GM18858 (cell line): ENCODE measurements around the gene PTOV1.

ENCODE experiments used
- ATAC-seq: cut with Tn5 transposase; IDR thresholded peaks from one replicate; pipeline ENCODE4 v1.9.1; 2021; ENCODE audit not compliant: unreplicated experiment

Gene PTOV1

DNA sequence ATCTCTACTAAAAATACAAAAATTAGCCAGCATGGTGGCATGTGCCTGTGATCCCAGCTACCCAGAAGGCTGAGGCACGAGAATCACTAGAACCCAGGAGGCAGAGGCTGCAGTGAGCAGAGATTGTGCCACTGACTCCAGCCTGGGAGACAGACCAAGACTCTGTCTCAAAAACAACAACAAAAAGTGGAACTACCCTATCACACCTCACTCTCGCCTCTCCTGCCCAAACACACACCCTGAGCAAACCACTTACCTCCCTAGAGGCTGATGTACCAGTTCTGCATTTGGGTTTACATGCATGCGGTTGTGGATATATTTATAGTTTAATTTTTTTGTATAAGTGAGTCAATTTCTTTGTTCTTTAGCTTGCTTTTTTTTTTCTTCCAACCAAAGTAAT, 7.7 kb upstream of the PTOV1 start:
- no peak for ATAC-seq

DNA sequence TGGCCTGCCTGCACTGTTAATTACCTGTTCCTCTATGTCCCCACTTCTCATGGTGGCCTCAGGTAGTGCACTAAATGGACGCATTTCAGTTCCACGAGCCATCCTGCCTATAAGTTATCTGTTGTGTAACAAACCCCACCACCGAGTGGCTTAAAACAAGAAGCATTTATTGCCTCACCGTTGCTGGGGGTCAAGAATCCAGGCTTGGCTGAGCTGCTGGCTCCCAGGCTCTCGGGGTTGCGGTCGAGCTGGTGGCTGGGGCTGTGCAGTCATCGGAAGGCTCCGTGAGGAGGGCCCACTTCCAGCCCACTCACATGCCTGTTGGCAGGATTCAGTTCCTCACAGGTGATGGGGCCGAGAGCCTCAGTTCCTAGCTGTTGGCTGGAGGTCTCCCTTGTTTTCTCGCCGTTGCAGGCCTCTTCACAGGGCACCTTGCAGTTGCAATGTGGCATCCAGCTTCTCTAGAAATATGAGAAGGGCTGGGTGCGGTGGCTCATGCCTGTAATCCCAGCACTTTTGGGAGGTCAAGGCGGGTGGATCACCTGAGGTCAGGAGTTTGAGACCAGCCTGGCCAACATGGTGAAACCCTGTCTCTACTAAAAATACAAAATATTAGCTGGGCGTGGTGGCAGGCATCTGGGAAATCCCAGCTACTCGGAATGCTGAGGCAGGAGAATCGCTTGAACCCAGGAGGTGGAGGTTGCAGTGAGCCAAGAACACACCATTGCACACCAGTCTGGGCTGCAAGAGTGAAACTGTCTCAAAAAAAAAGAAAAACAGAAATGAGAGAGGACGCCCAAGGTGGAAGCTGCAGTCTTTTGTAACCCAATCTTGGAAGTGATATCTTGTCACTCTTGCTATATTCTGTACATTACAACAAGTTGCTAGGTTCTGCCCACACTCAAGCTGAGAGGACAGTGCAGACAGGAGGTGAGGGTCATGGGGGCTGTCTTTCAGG, 6.5 kb upstream of the PTOV1 start:
- ATAC-seq, result no peak

DNA sequence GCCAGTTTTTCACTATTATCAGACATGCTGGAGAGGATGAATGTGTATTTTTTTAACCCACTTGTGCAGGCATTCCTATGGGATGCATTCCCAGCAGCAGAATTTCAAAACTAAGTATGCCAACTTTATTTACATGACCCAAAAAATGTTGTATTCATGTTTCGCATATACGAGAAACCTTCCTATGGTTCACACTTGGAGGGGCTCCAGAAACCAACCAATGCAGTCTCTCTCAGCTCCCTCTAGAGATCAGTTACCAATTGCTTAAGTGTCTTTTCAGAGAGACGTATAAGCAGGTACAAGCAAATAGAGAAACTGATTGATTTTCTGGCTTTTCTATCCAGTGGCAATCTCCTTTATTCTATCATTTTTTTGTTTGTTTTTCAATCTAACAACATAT, 5.5 kb upstream of the PTOV1 start:
- ATAC-seq, result no peak

DNA sequence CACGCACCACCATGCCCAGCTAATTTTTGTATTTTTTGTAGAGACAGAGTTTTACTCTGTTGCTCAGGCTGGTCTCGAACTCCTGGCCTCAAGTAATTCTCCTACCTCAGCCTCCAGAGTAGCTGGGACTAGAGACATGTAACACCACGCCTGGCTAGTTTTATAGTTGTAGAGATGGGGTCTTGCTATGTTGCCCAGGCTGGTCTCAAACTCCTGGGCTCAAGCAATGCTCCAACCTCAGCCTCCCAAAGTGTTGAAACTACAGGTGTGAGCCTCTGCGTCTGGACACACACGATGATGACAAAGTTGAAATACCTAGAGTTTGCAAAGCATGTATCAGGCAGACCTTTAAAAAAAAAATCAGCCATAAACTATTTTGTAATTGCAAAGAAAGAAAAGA, 4.6 kb upstream of the PTOV1 start:
- no peak for ATAC-seq

DNA sequence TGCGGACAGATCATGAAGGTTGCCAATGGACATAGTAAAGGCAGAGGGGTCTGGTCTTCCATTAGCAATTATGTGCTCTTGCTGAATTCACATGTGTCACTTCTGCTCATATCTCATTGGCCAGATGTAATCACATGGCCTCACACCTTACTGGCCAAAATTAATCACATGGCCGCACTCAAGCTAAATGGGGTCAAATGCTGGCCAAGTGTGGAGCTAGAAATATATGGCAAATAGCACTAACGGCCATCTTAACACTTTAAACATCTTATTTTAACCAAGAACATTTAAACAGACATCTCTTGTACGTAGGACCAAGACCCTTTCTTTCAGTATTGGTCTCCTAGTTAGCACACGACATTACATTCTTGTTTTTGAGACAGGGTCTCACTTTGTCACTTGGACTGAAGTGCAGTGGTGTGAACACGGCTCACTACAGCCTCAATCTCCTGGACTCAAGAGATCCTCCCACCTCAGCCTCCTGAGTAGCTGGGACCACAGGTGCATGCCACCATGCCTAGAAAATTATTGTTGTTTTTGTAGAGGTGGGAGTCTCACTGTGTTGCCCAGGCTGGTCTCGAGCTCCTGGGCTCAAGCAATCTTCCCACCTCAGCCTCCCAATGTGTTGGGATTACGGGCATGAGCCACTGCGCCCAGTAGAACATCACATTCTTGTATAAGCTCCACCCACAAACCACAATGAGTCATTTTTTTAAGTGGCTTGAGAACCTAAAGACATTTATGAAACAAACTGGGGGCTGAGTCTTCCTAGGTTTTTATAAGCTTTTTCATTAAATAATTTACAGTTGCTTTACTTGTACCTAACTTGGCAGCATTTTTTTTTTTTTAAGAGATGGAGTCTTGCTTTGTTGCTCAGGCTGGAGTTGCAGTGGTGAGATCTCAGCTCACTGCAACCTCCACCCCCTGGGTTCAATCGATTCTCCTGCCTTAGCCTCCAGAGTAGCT, 2.9 kb upstream of the PTOV1 start:
- no peak for ATAC-seq

DNA sequence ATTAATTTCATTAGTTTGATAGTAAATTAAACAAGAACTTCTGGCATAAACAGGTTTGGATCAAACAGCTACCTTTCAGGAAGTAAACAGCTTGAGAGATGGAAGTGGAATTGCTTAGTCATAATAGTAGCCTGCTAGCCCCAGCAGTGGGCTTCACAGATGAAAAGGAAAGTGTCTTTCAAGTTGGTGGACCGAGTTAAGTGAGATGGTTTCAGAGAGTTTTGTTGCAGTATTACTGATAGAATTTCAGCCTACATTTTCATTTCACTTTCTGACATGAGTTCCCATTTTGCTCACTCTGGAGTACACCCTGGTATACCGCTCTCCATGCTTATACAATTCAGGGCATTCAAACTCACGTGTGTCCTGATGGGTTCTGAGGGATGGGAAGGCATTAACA, 2.0 kb upstream of the PTOV1 start:
- ATAC-seq, result no peak

GRCh38 chr19:49849433-49850220, 1.3 kb upstream of the PTOV1 start:
- ATAC-seq, result no peak

GRCh38 chr19:49850221-49850486, 805 bp upstream of the PTOV1 start:
- ATAC-seq, result no peak

GRCh38 chr19:49851456-49852259, 699 bp downstream of the PTOV1 start:
- ATAC-seq, result no peak

DNA sequence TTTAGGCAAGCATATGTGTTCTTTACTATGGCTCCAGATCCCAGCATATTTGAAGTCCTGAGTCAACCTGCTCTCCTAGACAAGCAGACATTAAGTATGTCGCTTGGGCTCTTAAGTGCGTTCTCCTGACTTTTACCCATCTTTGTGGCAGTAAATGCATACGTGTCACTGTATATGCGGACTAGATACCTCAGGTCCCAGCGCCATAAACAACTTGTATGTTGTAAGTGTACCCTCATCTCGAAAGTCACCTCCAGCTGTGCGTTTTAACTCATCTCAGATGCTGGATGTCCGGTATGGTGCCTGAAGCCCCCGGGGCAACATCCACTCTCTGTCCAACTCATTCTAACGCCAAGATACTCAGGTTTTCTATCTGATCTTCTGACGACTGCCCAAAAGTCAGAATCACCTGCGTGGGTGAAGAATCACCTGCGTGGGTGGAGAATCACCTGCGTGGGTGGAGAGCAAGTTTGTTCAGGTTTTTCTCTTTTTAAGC, 1.7 kb downstream of the PTOV1 start:
- ATAC-seq, result no peak

DNA sequence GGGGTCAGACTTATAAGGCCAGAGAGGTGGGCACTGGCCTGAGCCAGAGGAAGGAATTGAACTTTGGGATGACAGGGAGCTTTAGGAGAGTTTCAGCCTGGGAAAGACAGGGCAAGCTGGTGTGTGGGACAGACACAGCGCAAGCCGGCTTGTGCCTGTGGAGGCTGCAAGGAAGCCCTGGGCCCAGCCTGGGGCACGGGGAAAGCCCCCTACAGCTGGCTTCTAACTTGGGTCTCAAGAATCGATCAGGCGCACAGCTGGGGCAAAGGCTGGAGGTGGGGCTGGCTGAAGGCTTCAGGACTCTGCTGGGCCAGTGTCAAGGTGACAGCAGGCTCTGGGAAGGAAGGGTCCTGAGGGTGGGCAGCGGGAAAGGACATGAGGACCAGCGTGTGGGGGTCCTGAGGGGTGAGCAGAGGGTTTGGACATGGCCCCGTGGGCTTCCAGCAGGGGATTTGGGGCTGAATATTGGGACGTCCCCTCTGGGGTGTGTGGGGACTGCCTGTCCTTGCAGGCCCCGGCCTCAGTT, 3.0 kb downstream of the PTOV1 start:
- no peak for ATAC-seq

GRCh38 chr19:49854378-49855263, 3.7 kb downstream of the PTOV1 start:
- no peak for ATAC-seq

GRCh38 chr19:49855277-49855675, 4.3 kb downstream of the PTOV1 start:
- no peak for ATAC-seq

DNA sequence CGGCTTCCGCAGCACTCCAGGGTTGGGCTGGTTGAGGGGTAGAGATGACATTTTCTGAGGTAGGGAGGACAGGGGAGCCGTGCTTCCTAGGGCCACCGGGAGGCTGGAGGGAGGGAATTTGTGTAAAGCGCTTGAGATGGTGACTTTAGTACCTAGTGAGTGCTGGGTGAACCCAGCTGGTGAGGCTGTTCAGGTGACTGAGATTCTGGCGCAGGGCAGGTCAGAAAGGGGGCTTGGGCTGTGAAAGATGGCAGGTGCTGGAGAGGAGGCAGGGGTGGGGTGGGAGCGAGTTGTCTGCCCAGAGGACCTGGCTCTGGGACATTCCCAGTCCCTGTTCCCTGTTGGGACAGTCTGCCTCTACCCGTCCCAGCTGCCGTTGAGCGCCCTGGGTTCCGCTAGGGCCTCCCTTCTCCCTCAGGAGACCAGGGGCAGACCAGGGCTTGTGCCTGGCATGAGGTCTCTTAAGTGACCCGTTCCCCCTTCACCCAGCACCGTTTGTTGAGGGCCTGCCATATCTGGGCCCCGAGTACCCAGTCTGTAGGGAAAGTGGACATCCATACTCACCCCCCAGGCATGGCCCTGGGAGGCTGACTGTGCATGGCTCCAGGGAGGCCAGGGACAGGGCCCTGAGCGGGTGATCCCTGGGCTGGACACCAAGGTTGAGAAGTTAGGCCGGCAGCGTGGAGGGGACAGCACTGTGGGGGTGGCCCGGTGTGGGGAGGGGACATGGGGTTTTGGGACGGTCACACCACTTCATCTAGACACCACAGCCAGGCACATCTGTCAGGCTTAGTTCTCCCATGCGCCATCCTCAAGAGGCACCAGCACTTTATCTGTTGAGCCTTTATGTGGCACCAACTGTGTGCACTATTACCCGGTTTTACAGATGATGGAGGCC, 5.0 kb downstream of the PTOV1 start:
- no peak for ATAC-seq

GRCh38 chr19:49856574-49857021, 5.6 kb downstream of the PTOV1 start:
- no peak for ATAC-seq

GRCh38 chr19:49857061-49857837, 6.3 kb downstream of the PTOV1 start:
- ATAC-seq, result no peak

DNA sequence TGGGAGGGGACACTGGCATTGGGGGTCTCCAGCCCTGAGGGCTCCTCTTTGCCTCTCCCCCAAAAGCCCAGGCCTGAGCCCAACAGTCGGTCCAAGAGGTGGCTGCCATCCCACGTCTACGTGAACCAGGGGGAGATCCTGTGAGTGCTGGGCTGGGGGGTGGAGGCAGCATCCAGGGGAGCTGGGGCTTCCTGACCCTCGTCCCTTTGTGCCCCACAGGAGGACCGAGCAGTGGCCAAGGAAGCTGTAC, 6.8 kb downstream of the PTOV1 start:
- no peak for ATAC-seq
